Stimulated activated CD8-positive, alpha-beta memory T cell treated with anti-CD3 and anti-CD28 coated beads, Interleukin-15, amount 100 ng/mL, for 48 hours (primary cell): ENCODE data around the gene PDE9A.

Experiments used
- DNase-seq, 2 donors: peaks; one replicate each; pipeline ENCODE4 v3.0.0-alpha.2; 2020; ENCODE audit warnings: low read depth in 2 of 2

The PDE9A gene

GRCh38 chr21:42670058-42670880, 16.8 kb downstream of the PDE9A start:
- no peak for DNase-seq

- DNase-seq, result no peak
Measured at GRCh38 chr21:42670884-42671283, 17.5 kb downstream of the PDE9A start.

DNA sequence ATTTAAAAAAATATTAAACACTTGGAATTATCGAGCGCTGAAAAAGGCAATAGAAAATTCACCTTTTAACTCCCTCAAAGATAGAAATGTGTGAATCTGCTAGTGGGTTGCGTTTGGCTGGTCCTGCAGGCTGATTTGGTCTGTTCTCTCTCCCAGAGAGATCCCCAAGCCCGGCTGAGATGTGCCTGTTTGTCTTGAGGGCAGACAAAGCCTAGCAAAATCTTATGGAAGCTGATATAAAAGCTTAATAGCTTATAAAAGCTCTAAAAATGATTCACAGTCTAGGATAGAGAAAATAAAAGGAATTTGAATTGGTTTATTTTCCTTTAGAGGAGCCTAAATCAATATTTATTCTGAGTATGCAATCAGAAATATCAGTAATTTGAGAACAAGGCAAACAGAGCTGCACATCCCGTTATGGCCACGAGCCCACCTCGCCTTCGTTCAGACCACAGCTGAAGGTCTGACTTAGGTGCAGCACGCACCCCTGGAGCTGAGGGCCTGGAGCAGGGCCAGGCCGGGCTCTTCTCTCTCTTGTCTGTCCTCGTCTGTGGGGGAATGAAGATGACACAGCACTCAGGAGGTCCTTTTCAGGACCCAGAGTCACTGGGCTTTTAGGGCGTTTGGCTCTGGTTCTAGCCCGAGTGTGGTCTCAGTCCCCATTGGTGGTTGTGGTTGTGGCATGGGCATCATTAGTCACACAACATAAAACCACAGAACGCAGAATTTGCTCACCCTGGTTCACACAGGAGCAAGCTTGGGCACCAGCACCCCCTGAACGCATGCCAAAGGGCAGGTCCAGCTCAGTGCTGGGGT, 18.6 kb downstream of the PDE9A start:
- no peak for DNase-seq

GRCh38 chr21:42672699-42673458, 19.5 kb downstream of the PDE9A start:
- DNase-seq, result no peak

GRCh38 chr21:42673633-42674328, 20.4 kb downstream of the PDE9A start:
- no peak for DNase-seq

- no peak for DNase-seq
Measured at GRCh38 chr21:42674351-42674940, 21.0 kb downstream of the PDE9A start.

DNA sequence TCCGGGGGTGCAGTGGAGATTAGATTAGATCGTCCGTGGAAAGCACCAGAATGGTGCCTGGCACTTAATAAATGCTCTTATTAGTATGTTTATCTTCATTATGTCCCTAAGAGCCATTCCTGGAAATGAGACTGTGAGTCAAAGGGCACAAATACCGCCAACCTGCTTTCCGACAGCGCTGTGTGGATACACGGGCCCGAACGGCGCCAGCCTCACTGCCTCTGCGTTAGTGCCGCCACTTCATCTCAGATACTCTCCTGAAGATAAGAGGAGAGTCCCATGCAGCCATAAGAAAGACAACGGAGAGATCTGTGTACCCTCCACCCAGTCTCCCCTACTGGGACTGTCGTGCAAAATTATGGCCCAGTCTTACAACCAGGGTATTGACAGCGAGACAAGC, 22.0 kb downstream of the PDE9A start:
- no peak for DNase-seq

- DNase-seq, result no peak
Measured at GRCh38 chr21:42676808-42677207, 23.4 kb downstream of the PDE9A start.

GRCh38 chr21:42677339-42678321, 24.2 kb downstream of the PDE9A start:
- no peak for DNase-seq

GRCh38 chr21:42678618-42679295, 25.3 kb downstream of the PDE9A start:
- DNase-seq, result no peak

DNA sequence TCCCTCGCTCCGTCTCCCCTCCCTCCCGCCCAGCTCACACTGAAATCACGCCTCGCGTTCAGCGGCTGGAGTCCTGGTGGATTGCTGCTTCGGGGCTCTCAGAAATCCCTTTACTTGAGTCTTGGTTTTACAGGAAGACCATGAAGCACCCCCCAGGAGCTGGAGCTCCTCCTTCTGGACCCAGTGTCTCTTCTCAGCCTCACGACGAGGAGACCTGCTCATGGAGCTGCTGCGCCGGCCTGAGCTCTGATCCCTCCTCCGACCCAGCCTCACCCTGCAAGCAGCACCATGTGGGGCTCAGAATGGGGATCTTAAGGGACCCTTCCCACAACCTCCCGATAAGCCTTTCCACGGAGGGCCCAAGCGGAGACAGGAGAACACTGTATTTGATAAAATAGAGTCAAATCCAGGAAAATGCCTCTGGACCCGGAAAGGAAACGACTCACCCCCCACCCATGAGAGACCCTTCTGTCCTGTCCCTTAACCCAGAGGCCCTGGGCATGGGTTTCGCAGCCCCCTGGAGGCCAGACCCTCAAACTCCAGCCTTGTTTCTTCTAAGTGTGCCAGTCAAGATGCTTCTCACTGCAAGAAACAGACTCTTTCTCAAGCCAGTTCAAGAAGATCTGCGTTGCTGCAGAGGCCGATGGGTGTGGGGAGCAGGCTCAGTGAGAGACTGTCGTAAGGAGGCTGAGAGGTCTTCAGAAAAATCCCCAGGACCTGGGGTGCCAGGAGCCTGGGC, 26.1 kb downstream of the PDE9A start:
- no peak for DNase-seq

- no peak for DNase-seq
Measured at GRCh38 chr21:42680058-42680330, 26.6 kb downstream of the PDE9A start.

- no peak for DNase-seq
Measured at GRCh38 chr21:42680429-42680828, 27.0 kb downstream of the PDE9A start.

DNA sequence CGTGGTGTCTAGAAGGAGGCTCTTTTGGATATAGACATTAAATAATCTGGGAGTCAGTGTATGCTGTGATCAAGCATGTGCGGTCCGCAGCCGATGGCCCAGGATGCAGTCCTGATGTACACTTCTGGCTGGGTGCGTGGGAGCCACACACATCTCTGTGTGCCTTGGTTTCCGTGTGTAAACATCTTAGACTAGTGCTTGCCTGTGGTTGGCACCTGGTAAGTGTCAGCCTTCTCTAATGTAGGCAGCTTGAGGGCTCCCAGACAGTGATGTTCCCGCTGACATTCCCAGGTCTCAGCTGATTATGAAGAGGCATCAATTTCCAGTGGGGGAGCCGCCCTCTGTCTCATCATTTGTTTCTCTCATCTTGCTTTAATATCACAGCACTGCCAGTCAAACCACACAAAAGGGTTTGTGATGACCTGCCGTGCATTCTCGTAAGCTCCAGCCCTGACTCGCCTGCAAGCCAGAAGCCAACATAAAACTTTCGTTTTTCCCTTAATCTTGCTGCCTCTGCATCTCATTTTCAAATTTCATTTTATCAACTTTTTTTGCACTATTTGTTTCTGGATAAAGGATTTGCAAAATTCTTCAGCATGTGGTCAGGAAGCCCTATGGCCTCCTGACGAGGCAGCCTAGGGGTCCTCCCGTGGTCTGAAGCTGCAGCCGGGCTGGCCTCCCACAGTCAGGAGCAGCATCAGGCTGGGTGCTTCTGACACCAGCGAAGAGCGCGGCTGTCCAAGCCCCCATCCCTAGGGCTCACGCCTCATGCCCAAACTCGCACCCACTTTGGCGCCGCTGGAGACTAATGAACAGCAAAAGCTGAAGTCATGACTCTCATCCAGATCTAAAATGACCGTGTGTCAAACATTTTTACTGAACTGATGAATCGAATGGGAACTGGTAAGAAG, 28.1 kb downstream of the PDE9A start:
- DNase-seq, result no peak

DNA sequence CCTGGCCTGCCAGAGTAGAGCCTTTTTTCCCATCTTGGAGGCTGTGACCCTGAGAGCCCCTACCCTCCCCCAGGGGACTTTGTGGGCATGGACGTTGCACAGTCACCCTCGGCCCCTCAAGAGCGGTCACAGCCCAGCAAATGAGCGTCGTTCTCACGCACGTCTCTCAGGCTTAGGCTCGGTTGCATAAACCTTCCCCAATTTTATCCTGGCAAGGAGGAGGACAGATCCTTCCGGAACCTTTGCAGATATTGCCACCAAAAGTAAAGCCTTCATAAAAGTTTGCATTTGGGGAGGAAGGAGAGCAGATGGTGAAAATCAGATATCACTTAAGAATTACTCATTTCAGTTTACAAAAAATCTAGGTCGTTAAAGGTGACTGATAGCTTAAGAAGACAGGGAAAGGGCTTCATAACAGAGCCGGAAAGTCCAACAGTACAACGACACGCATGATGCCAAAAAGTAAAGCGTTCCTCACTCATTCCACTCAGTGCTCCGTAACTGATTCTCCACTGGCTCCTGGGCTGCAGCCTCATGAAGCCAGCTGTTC, 29.3 kb downstream of the PDE9A start:
- no peak for DNase-seq

DNA sequence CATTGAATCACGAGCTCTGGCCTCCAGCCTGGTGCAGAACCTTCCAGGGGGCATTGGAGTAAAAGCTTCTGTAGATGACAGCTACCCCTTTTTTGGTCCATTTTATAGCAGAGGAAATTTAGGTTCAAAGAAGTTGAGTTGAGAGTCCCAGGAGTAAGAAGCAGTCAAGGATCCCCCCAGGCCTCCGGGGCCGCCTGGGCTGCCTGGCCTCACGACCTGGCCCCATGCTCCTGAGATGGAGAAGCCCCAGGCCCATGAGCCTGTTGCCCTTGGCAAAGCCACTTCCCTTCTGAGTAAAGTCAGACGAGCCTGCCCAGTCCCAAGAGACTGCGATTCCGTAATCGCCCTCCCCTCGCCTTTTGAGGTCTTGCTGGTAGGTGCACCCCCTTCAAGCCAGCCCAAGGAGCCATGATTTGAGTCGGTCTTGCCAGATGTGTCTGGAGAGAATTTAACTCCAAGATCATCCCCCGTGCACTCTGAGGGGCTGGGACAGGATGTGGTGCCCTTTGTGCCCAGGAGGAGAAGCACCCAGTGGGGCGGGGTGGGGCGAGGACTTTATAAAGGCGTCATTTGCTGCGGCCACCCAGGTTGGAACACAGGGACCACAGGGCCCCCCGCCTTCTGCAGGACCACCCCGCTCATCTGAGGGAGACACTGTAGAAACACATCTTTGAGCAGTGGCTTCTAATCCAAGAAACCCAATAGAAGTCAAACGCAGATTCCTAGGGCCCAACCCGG, 30.1 kb downstream of the PDE9A start:
- no peak for DNase-seq
